Adrenal gland (tissue), 19 donors: Measurements from ENCODE around the gene CPLANE2. TPM values are rescaled to one million over a fixed set of nuclear protein-coding genes. Genes with fewer than 3 reads are reported as not detected.
A peak's percentile ranks its signal among the peaks of the same experiment; 100 is the strongest.

Experiments used
- DNase-seq, 7 donors: peaks; one replicate each; pipeline ENCODE4 v3.0.0-alpha.2; 2019 to 2020
- H3K27ac ChIP-seq, 5 donors: fragments of 200-600 bp; sonication (generic) in 4 of 5; 1 replicate in 3 of 5; 2 replicates in 2 of 5; pipeline versions ENCODE4 v1.5.1 to v1.8.0; 2016 to 2020; ENCODE audit warnings: mild to moderate bottlenecking in 1 of 5
- H3K27me3 ChIP-seq: fragments of 200-600 bp; 2 replicates; pipeline ENCODE4 v1.8.0; 2021
- H3K36me3 ChIP-seq, 2 donors: fragments of 200-600 bp; replicated peaks in 1 of 2; 1 replicate in 1 of 2; 2 replicates in 1 of 2; pipeline versions ENCODE4 v1.5.1 to v1.8.0; 2018 to 2022
- H3K4me1 ChIP-seq, 2 donors: fragments of 200-600 bp; replicated peaks in 1 of 2; 1 replicate in 1 of 2; 2 replicates in 1 of 2; pipeline versions ENCODE4 v1.5.1 to v1.8.0; 2018 to 2021
- H3K4me3 ChIP-seq, 4 donors: fragments of 200-600 bp; sonication (generic) in 3 of 4; one replicate each; pipeline ENCODE4 v1.5.1; 2016 to 2018
- H3K9me3 ChIP-seq, 3 donors: fragments of 200-600 bp; sonication (generic) in 1 of 3; replicated peaks in 1 of 3; 1 replicate in 2 of 3; 2 replicates in 1 of 3; pipeline versions ENCODE4 v1.5.1 to v1.8.0; 2016 to 2021
- POLR2A ChIP-seq, 2 donors: fragments of 450-650 bp; IDR thresholded peaks; one replicate each; pipeline ENCODE4 v1.6.1; 2017; ENCODE audit warnings: antibody characterized with exemption in 2 of 2, mild to moderate bottlenecking in 2 of 2, moderate library complexity in 1 of 2
- WGBS, 4 donors: extraction: QIAGEN DNeasy Blood & Tissue Kit in 2 of 4; methylation state at CpG; one replicate each; pipeline versions ENCODE4 v1.1.5 to v1.1.7; 2013 to 2017; 5-methylcytosine and 5-hydroxymethylcytosine counted together
- intact Hi-C, 2 donors: fragments of 100-400 bp; cut with DNase I; formaldehyde crosslinking; loops; one replicate each; pipeline versions ENCODE4 v1.14.1 to v1.15.0; 2022 to 2023
- long read RNA-seq, 10 donors: library from polyadenylated mRNA in 3 of 10; unstranded in 2 of 10; stranded (forward) in 1 of 10; transcript quantifications; one replicate each; pipeline ENCODE4 v2.0.0 and lab custom pipeline, GENCODE V29; 2021 to 2026
- polyA plus RNA-seq, 3 donors: library from polyadenylated mRNA; stranded (reverse); fragments of 200-250 nt in 2 of 3; fragments of 350-450 nt in 1 of 3; fragmentation: Illumina TruSeq in 1 of 3; extraction: RNeasy Lipid Tissue Mini Kit (QIAGEN cat#74804) in 1 of 3; gene quantifications; one replicate each; pipeline ENCODE4 v1.2.3, GENCODE V29; 2013 to 2014
- total RNA-seq, 9 donors: library from RNA; depleted of rRNA in 4 of 9; stranded (reverse); fragments of >200 nt in 4 of 9; fragments of 120-200 nt in 1 of 9; fragmentation: NEBNext Ultra II Directional in 1 of 9; extraction: Animal tissue kit (Norgen Biotek cat#: 25700) in 1 of 9; gene quantifications; one replicate each; pipeline versions ENCODE4 v1.1.0 to v1.2.4, GENCODE V29; 2013 to 2023
- TF ChIP-seq, protein P1 (sequence below), 6 experiments: fragments of 450-650 bp in 4 of 6; fragments of 200-600 bp in 2 of 6; sonication (generic) in 1 of 6; IDR thresholded peaks; 1 replicate in 5 of 6; 2 replicates in 1 of 6; pipeline versions ENCODE4 v1.5.1 to v1.8.0; 2016 to 2021; ENCODE audit warnings: antibody characterized with exemption in 6 of 6, mild to moderate bottlenecking in 2 of 6, moderate library complexity in 1 of 6
- donor health status: healthy with polysubstance abuse.
- donor health status: Bipolar disorder and iron deficiency.
- donor health status: DM: yes; HTN: yes; CAD: no.
- donor health status: DM: no; HTN: no; CAD: no.
- donor health status: DM: no; HTN: no; CAD: no.
- donor health status: DM: yes; HTN: yes; CAD: no.

Gene CPLANE2, protein sequence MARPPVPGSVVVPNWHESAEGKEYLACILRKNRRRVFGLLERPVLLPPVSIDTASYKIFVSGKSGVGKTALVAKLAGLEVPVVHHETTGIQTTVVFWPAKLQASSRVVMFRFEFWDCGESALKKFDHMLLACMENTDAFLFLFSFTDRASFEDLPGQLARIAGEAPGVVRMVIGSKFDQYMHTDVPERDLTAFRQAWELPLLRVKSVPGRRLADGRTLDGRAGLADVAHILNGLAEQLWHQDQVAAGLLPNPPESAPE
- total RNA-seq (10 to 100 TPM in 8 of 9 donors, 1 to 10 TPM in 1; 6.3 to 21.3 (median 12.4) TPM), polyA plus RNA-seq (1 to 10 TPM; 2.8 to 6.3 (median 3.0) TPM)
- long read RNA-seq, donor 1: 0 reads
- long read RNA-seq, donor 2, partial matches to known transcripts: 0 of 3 reads
- long read RNA-seq, donor 2, other reads (novel, unspliced or antisense): 0 of 3 reads
- long read RNA-seq, donor 3: 0 reads
- long read RNA-seq, donor 4: 0 reads
- long read RNA-seq, donor 5, transcript CPLANE2-201 (5 exons, 1,545 nt): major isoform, 6 of 6 reads
- long read RNA-seq, donor 5, partial matches to known transcripts: 0 of 6 reads
- long read RNA-seq, donor 5, other reads (novel, unspliced or antisense): 0 of 6 reads
- long read RNA-seq, donor 6: 0 reads
- long read RNA-seq, donor 7, partial matches to known transcripts: 0 of 1 reads
- long read RNA-seq, donor 7, other reads (novel, unspliced or antisense): 0 of 1 reads
- long read RNA-seq, donor 8, partial matches to known transcripts: 0 of 3 reads
- long read RNA-seq, donor 8, other reads (novel, unspliced or antisense): 0 of 3 reads
- long read RNA-seq, donor 9: 0 reads
- long read RNA-seq, donor 10: 0 reads

DNA sequence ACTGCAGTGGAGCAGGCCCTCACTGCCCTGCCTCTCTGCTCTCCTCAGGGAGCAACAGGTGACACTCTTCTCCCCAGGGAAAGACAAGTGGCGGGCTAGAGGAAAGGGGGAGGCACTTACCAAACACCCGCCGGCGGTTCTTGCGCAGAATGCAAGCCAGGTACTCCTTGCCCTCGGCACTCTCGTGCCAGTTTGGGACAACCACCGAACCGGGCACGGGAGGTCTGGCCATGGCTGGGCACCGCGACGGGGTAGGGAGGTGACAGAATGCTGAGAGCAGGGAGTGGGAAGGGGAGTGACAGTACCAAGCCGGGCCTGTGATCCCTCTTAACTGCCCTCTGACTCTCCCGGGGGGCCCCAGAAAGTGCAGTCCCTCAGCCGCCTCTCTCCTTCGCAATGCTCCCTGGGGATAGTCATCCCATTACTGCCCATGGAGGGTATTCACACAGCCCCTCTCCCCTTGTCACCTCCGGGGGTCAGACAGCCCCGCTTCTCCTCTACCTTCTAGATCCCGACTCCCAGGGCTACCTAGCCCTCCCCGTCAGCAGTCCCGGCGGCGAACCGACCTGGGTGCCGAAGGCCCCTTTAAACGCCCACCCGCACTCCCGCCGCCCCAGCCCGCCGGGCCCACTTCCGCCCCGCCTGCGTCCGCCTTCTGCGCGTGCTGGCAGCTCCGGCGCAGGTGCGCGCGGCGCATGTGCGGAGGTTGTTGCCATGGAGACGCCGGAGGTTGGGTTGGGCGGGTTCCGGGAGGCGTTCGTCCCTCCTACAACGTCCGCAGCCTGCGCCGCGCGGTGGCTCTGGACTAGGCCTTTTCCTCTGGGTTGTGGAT lies at the start of gene CPLANE2:
CPLANE2 (minus strand) TSS at position 673 of the 832 bp plus-strand sequence; CDS start at position 232, 441 bp downstream.
- H3K4me1 ChIP-seq: peaks cover 9 to 23% of the 10 kb centered on the region in 2 donors
- H3K9me3 ChIP-seq: no peaks in the 10 kb centered on the region
- H3K27ac ChIP-seq: peak within 1 kb of the TSS; percentile 86 to 94 (median 94)
- intact Hi-C loops: no loop called here
- H3K4me3 ChIP-seq: peak within 1 kb of the TSS in 2 of 4 donors; percentile 28 to 61
- 0 to 2% (median 1%) methylated on average over 17 to 57 of the region's 57 CpGs for WGBS, 4 donors
- DNase-seq: peak; percentile 94 to 98 (median 96)
- TF ChIP-seq, protein P1, sequence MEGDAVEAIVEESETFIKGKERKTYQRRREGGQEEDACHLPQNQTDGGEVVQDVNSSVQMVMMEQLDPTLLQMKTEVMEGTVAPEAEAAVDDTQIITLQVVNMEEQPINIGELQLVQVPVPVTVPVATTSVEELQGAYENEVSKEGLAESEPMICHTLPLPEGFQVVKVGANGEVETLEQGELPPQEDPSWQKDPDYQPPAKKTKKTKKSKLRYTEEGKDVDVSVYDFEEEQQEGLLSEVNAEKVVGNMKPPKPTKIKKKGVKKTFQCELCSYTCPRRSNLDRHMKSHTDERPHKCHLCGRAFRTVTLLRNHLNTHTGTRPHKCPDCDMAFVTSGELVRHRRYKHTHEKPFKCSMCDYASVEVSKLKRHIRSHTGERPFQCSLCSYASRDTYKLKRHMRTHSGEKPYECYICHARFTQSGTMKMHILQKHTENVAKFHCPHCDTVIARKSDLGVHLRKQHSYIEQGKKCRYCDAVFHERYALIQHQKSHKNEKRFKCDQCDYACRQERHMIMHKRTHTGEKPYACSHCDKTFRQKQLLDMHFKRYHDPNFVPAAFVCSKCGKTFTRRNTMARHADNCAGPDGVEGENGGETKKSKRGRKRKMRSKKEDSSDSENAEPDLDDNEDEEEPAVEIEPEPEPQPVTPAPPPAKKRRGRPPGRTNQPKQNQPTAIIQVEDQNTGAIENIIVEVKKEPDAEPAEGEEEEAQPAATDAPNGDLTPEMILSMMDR (IDR thresholded peaks at IDR 0.05): no peak
- TF ChIP-seq POLR2A (IDR thresholded peaks at IDR 0.05): peak; percentile 36 to 74
- H3K27me3 ChIP-seq: no peaks in the 10 kb centered on the region
- H3K36me3 ChIP-seq: no peaks in the 10 kb centered on the region

DNA sequence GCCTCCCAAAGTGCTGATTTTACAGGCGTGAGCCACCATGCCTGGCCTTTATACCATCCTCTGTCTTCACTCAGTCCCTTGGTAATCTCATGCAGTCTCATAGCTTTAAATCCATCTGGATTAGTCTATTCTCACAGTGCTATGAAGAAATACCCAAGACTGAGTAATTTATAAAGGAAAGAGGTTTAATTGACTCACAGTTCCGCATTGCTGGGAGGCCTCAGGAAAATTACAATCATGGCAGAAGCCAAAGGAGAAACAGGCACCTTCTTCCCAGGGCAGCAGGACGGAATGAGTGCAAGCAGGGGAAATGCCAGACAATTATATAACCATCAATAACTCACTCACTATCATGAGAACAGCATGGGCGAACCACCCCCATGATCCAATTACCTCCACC lies 49.1 kb upstream of the CPLANE2 start:
- peaks cover 0 to 4% of the 10 kb centered on the region in 2 donors for H3K36me3 ChIP-seq
- intact Hi-C loops: no loop called here
- H3K27me3 ChIP-seq: no peaks in the 10 kb centered on the region
- no peak for DNase-seq
- no peak overlapping the region for H3K4me3 ChIP-seq
- TF ChIP-seq, protein P1 (IDR thresholded peaks at IDR 0.05): no peak
- no peak for TF ChIP-seq POLR2A (IDR thresholded peaks at IDR 0.05)
- H3K4me1 ChIP-seq: peaks cover 0 to under 1% of the 10 kb centered on the region in 2 donors
- H3K27ac ChIP-seq: no peak overlapping the region
- WGBS, 4 donors: 74 to 83% (median 80%) methylated on average over 4 of the region's 4 CpGs
- no peaks in the 10 kb centered on the region for H3K9me3 ChIP-seq

DNA sequence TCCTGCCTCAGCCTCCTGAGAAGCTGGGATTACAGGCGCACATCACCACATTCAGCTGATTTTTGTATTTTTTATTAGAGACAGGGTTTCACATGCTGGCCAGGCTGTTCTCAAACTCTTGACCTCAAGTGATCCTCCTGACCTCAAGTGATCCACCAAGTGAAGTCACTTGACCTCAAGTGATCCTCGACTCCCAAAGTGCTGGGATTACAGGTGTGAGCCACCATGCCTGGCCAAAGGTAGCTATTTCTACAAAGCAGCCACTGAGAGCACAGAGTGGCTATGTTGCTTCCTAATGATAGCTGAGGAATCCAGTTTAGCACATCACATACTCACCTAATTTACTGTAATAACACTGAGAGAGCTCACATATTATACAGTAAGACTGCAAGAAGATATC lies 44.8 kb upstream of the CPLANE2 start:
- Histone ChIP-seq H3K27ac (no peak overlapping the region), H3K4me1 (peaks cover 0 to 8% of the 10 kb centered on the region in 2 donors), H3K9me3 (no peaks in the 10 kb centered on the region), H3K4me3 (no peak overlapping the region), H3K36me3 (no peaks in the 10 kb centered on the region), H3K27me3 (no peaks in the 10 kb centered on the region)
- no peak for DNase-seq
- WGBS, 4 donors: 81 to 100% (median 82%) methylated on average over 2 of the region's 2 CpGs
- TF ChIP-seq, protein P1 (IDR thresholded peaks at IDR 0.05): no peak
- no peak for TF ChIP-seq POLR2A (IDR thresholded peaks at IDR 0.05)
- intact Hi-C loops: no loop called here
